SK-N-SH treated with all-trans-retinoic acid at 6 μM for 48 hours (cell line): Measurements from ENCODE around the gene CHAC1.

Source experiments
- ATAC-seq: fragments of 200-7000 bp; cut with Tn5 transposase; 3 replicates; pipeline ENCODE4 v1.9.1; 2020; ENCODE audit warnings: mild to moderate bottlenecking, moderate library complexity
- ARNTL ChIP-seq: fragments of 450-650 bp; formaldehyde crosslinking; IDR thresholded peaks from 2 replicates; pipeline ENCODE4 v1.5.0; 2020; ENCODE audit warnings: low read depth, mild to moderate bottlenecking, moderate library complexity, borderline replicate concordance
- CREB5 ChIP-seq: fragments of 250-450 bp; sonication (Bioruptor Pico); IDR thresholded peaks from 2 replicates; pipeline ENCODE4 v1.5.1; 2020; ENCODE audit warnings: low read depth, mild to moderate bottlenecking, moderate library complexity
- CSDC2 ChIP-seq: fragments of 250-450 bp; sonication (Bioruptor Pico); IDR thresholded peaks from 2 replicates; pipeline ENCODE4 v1.5.0; 2020; ENCODE audit warnings: mild to moderate bottlenecking, moderate library complexity
- CSRNP3 ChIP-seq: fragments of 250-450 bp; sonication (Bioruptor Pico); IDR thresholded peaks from 2 replicates; pipeline ENCODE4 v1.5.1; 2021; ENCODE audit warnings: mild to moderate bottlenecking, moderate library complexity
- ESRRG ChIP-seq: fragments of 250-450 bp; sonication (Bioruptor Pico); IDR thresholded peaks from 2 replicates; pipeline ENCODE4 v1.6.1; 2021; ENCODE audit warnings: mild to moderate bottlenecking
- GLIS3 ChIP-seq: fragments of 250-450 bp; sonication (Bioruptor Pico); IDR thresholded peaks from 2 replicates; pipeline ENCODE4 v1.5.0; 2020; ENCODE audit warnings: mild to moderate bottlenecking, moderate library complexity
- ISL1 ChIP-seq: fragments of 250-450 bp; sonication (Bioruptor Pico); IDR thresholded peaks from 2 replicates; pipeline ENCODE4 v2.1.2; 2022; ENCODE audit warnings: mild to moderate bottlenecking, moderate library complexity
- OSR1 ChIP-seq: fragments of 250-450 bp; sonication (Bioruptor Pico); IDR thresholded peaks from 2 replicates; pipeline ENCODE4 v1.8.0; 2022; ENCODE audit warnings: moderate library complexity, mild to moderate bottlenecking, inconsistent platforms
- PATZ1 ChIP-seq: fragments of 250-450 bp; sonication (Bioruptor Pico); IDR thresholded peaks from 2 replicates; pipeline ENCODE4 v1.8.0; 2020; ENCODE audit warnings: mild to moderate bottlenecking, moderate library complexity, borderline replicate concordance
- POU6F1 ChIP-seq: fragments of 250-450 bp; sonication (Bioruptor Pico); IDR thresholded peaks from 2 replicates; pipeline ENCODE4 v1.8.0; 2021; ENCODE audit warnings: low read depth, mild to moderate bottlenecking, moderate library complexity, borderline replicate concordance
- PPARA ChIP-seq: fragments of 250-450 bp; sonication (Bioruptor Pico); IDR thresholded peaks from 2 replicates; pipeline ENCODE4 v1.5.0; 2020; ENCODE audit warnings: mild to moderate bottlenecking, borderline replicate concordance
- SNAI2 ChIP-seq: fragments of 250-450 bp; sonication (Bioruptor Pico); IDR thresholded peaks from 2 replicates; pipeline ENCODE4 v1.5.0; 2020; ENCODE audit warnings: mild to moderate bottlenecking, moderate library complexity
- TCF4 ChIP-seq: fragments of 250-450 bp; sonication (Bioruptor Pico); IDR thresholded peaks from 2 replicates; pipeline ENCODE4 v1.8.0; 2021; ENCODE audit warnings: mild to moderate bottlenecking, moderate library complexity, borderline replicate concordance
- TOX ChIP-seq: fragments of 250-450 bp; sonication (Bioruptor Pico); IDR thresholded peaks from 2 replicates; pipeline ENCODE4 v1.8.0; 2021; ENCODE audit warnings: mild to moderate bottlenecking, moderate library complexity, borderline replicate concordance
- TSHZ2 ChIP-seq: fragments of 250-450 bp; sonication (Bioruptor Pico); IDR thresholded peaks from 2 replicates; pipeline ENCODE4 v1.5.0; 2020; ENCODE audit warnings: mild to moderate bottlenecking, moderate library complexity
- ZFP3 ChIP-seq: fragments of 250-450 bp; sonication (Bioruptor Pico); IDR thresholded peaks from 2 replicates; pipeline ENCODE4 v1.5.0; 2020; ENCODE audit warnings: mild to moderate bottlenecking, moderate library complexity
- ZFP30 ChIP-seq: fragments of 450-650 bp; formaldehyde crosslinking; IDR thresholded peaks from 2 replicates; pipeline ENCODE4 v1.5.0; 2022; ENCODE audit warnings: mild to moderate bottlenecking, moderate library complexity
- ZNF565 ChIP-seq: fragments of 450-650 bp; formaldehyde crosslinking; conservative IDR thresholded peaks from 2 replicates; pipeline ENCODE4 v1.5.0; 2020; ENCODE audit warnings: low read depth, mild to moderate bottlenecking, moderate library complexity
- ZNF70 ChIP-seq: fragments of 450-650 bp; formaldehyde crosslinking; IDR thresholded peaks from 2 replicates; pipeline ENCODE4 v1.5.0; 2020; ENCODE audit warnings: mild to moderate bottlenecking, moderate library complexity

CHAC1 gene

GRCh38 chr15:40911141-40911540 lies 42.1 kb upstream of the CHAC1 start (continued):
- TF ChIP-seq ZNF70 (CRISPR knock-in tag) (no peak), ISL1 (CRISPR knock-in tag) (no peak), OSR1 (CRISPR knock-in tag) (no peak), PPARA (CRISPR knock-in tag) (no peak), TSHZ2 (CRISPR knock-in tag) (no peak), CSRNP3 (CRISPR knock-in tag) (no peak), ARNTL (CRISPR knock-in tag) (no peak)

- TF ChIP-seq GLIS3 (no peak), OSR1 (CRISPR knock-in tag) (no peak), CREB5 (CRISPR knock-in tag) (no peak), PPARA (CRISPR knock-in tag) (no peak), CSRNP3 (CRISPR knock-in tag) (no peak), ARNTL (CRISPR knock-in tag) (no peak), PATZ1 (CRISPR knock-in tag) (no peak), ZFP30 (CRISPR knock-in tag) (no peak), ZFP3 (CRISPR knock-in tag) (no peak), SNAI2 (CRISPR knock-in tag) (no peak), TCF4 (CRISPR knock-in tag) (no peak), ZNF70 (CRISPR knock-in tag) (no peak), ZNF565 (CRISPR knock-in tag) (no peak), ESRRG (no peak), TOX (CRISPR knock-in tag) (no peak), CSDC2 (no peak), POU6F1 (CRISPR knock-in tag) (no peak), TSHZ2 (CRISPR knock-in tag) (no peak)
- TF ChIP-seq, all 23 proteins: peak for 0
- no peak for ATAC-seq
These were observed 41.6 kb upstream of the CHAC1 start for GRCh38 chr15:40911693-40912092.
